Measurements from ENCODE around the gene AK4.

DNA sequence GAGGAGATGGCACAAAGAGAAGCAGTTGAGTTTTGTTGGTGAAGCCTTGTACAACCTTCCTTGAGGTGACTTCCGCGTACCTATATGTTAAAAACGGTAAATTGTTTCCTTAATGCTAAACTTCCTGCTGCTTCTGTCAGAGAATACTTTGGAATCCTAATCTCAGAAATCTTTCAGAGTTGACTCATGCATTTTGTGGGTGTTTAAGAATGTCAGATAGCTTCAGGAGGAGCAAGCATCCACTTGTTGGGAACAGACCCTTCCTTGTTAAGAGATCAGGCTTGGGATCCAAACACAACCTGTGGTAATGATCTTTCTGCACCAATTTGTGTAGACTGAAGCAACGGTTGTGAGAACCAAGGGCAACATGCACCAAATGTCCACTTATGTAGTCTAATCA is 29.5 kb downstream of the AK4 start:
- TF ChIP-seq, protein P1, sequence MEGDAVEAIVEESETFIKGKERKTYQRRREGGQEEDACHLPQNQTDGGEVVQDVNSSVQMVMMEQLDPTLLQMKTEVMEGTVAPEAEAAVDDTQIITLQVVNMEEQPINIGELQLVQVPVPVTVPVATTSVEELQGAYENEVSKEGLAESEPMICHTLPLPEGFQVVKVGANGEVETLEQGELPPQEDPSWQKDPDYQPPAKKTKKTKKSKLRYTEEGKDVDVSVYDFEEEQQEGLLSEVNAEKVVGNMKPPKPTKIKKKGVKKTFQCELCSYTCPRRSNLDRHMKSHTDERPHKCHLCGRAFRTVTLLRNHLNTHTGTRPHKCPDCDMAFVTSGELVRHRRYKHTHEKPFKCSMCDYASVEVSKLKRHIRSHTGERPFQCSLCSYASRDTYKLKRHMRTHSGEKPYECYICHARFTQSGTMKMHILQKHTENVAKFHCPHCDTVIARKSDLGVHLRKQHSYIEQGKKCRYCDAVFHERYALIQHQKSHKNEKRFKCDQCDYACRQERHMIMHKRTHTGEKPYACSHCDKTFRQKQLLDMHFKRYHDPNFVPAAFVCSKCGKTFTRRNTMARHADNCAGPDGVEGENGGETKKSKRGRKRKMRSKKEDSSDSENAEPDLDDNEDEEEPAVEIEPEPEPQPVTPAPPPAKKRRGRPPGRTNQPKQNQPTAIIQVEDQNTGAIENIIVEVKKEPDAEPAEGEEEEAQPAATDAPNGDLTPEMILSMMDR (IDR thresholded peaks at IDR 0.05; ENCODE audit: insufficient read depth, low read length, poor library complexity, severe bottlenecking): no peak
- TF ChIP-seq EZH2phosphoT487 (conservative IDR thresholded peaks at IDR 0.05; ENCODE audit: low read length): no peak

Measured in SU-DHL-6 (cell line).